ENCODE results near the gene MIOX. TPM values are rescaled to one million over a fixed set of nuclear protein-coding genes. Genes with fewer than 3 reads are reported as not detected.

Gene MIOX
- total RNA-seq, 2 donors from 2014 or later = not detected

- no peak for TF ChIP-seq CTCF (IDR thresholded peaks at IDR 0.05)
- peaks cover 23% of the 10 kb centered on the region for H3K36me3 ChIP-seq
- H3K27me3 ChIP-seq (replicated peaks; ENCODE audit: insufficient read depth) = no peaks in the 10 kb centered on the region
- no peaks in the 10 kb centered on the region for H3K4me1 ChIP-seq (ENCODE audit: control insufficient read depth in 1 of 2, low read depth in 2 of 2)
- DNase-seq (ENCODE audit: low spot score) (no peak), ATAC-seq (ENCODE audit: insufficient number of reproducible peaks, low FRiP score, low read depth) (no peak)
- H3K9me3 ChIP-seq = no peaks in the 10 kb centered on the region
- no peak overlapping the region for H3K4me3 ChIP-seq
- H3K27ac ChIP-seq = no peak overlapping the region
Measured at GRCh38 chr22:50447576-50448551, 38.8 kb upstream of the MIOX start.

- no peak for TF ChIP-seq CTCF (IDR thresholded peaks at IDR 0.05)
- no peak for ATAC-seq (ENCODE audit: insufficient number of reproducible peaks, low FRiP score, low read depth)
- no peak for DNase-seq (ENCODE audit: low spot score)
Measured at GRCh38 chr22:50452649-50453048, 34.0 kb upstream of the MIOX start.

GRCh38 chr22:50454556-50455075 is 32.0 kb upstream of the MIOX start:
- Histone ChIP-seq H3K27ac (no peak overlapping the region), H3K9me3 (no peaks in the 10 kb centered on the region), H3K4me1 (ENCODE audit: control insufficient read depth in 1 of 2, low read depth in 2 of 2) (no peaks in the 10 kb centered on the region), H3K36me3 (peaks cover 53% of the 10 kb centered on the region), H3K27me3 (replicated peaks; ENCODE audit: insufficient read depth) (no peaks in the 10 kb centered on the region), H3K4me3 (no peak overlapping the region)
- DNase-seq (ENCODE audit: low spot score) = no peak
- TF ChIP-seq CTCF (IDR thresholded peaks at IDR 0.05) = no peak
- ATAC-seq (ENCODE audit: insufficient number of reproducible peaks, low FRiP score, low read depth) = no peak

More at GRCh38 chr22:50452649-50453048, 34.0 kb upstream of the MIOX start:
- no peak overlapping the region for H3K27ac ChIP-seq
- no peaks in the 10 kb centered on the region for H3K4me1 ChIP-seq (ENCODE audit: control insufficient read depth in 1 of 2, low read depth in 2 of 2)
- H3K27me3 ChIP-seq (replicated peaks; ENCODE audit: insufficient read depth) = no peaks in the 10 kb centered on the region
- peaks cover 45% of the 10 kb centered on the region for H3K36me3 ChIP-seq
- no peak overlapping the region for H3K4me3 ChIP-seq
- no peaks in the 10 kb centered on the region for H3K9me3 ChIP-seq

GRCh38 chr22:50455201-50455600 is 31.5 kb upstream of the MIOX start:
- Histone ChIP-seq H3K4me3 (no peak overlapping the region), H3K36me3 (peaks cover 59% of the 10 kb centered on the region), H3K27me3 (replicated peaks; ENCODE audit: insufficient read depth) (no peaks in the 10 kb centered on the region), H3K9me3 (no peaks in the 10 kb centered on the region), H3K27ac (no peak overlapping the region), H3K4me1 (ENCODE audit: control insufficient read depth in 1 of 2, low read depth in 2 of 2) (no peaks in the 10 kb centered on the region)
- ATAC-seq (ENCODE audit: insufficient number of reproducible peaks, low FRiP score, low read depth) (no peak), DNase-seq (ENCODE audit: low spot score) (no peak)
- no peak for TF ChIP-seq CTCF (IDR thresholded peaks at IDR 0.05)

- no peak for TF ChIP-seq CTCF (IDR thresholded peaks at IDR 0.05)
- DNase-seq (ENCODE audit: low spot score) (no peak), ATAC-seq (ENCODE audit: insufficient number of reproducible peaks, low FRiP score, low read depth) (no peak)
- Histone ChIP-seq H3K4me1 (ENCODE audit: control insufficient read depth in 1 of 2, low read depth in 2 of 2) (no peaks in the 10 kb centered on the region), H3K9me3 (no peaks in the 10 kb centered on the region), H3K4me3 (no peak overlapping the region), H3K27me3 (replicated peaks; ENCODE audit: insufficient read depth) (no peaks in the 10 kb centered on the region), H3K27ac (no peak overlapping the region), H3K36me3 (peaks cover 67% of the 10 kb centered on the region)
Measured at GRCh38 chr22:50456026-50456425, 30.6 kb upstream of the MIOX start.

Measured in thoracic aorta (tissue), 2 donors.